Body of pancreas (tissue), 4 donors: ENCODE measurements around the gene JAG2.

Source experiments
- CTCF ChIP-seq, 7 experiments: fragments of 450-650 bp in 4 of 7; fragments of 200-600 bp in 3 of 7; sonication (generic) in 3 of 7; IDR thresholded peaks; one replicate each; pipeline ENCODE4 v1.5.1; 2016 to 2019; ENCODE audit warnings: antibody characterized with exemption in 7 of 7
- POLR2A ChIP-seq, 3 donors: fragments of 450-650 bp; IDR thresholded peaks; one replicate each; pipeline ENCODE4 v1.6.1; 2016; ENCODE audit warnings: antibody characterized with exemption in 3 of 3, mild to moderate bottlenecking in 2 of 3

GRCh38 chr14:105153331-105153731 lies 15.2 kb downstream of the JAG2 start:
- TF ChIP-seq CTCF (IDR thresholded peaks at IDR 0.05) = no peak
- no peak for TF ChIP-seq POLR2A (IDR thresholded peaks at IDR 0.05)
